ENCODE measurements around the gene IMMP2L.

DNA sequence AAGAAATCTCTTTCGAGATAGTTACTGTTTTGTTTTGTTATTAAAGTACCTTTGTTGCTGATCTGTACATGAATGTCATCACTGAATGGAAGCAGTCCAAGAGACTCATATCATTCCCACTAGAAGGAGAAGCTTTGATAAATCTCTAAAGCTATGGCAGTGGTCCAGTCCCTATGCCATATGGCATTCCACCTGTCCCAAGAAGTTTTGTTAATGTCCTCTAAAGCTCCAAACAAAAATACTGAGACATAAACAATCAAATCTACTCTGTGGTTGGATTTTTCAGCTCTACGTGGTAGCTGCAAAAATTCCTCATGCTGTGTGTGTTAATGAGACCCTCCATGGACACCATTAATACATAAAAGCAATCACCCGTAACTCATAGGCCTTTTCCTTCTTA is 377.3 kb downstream of the IMMP2L start:
- TF ChIP-seq CTCF (conservative IDR thresholded peaks at IDR 0.05; ENCODE audit: low read depth, low read length) (no peak), POLR2A (IDR thresholded peaks at IDR 0.05; ENCODE audit: low read depth, low read length) (no peak), FOS (IDR thresholded peaks at IDR 0.05; ENCODE audit: low read depth, low read length) (no peak), USF2 (IDR thresholded peaks at IDR 0.05; ENCODE audit: low read depth, low read length) (no peak)
